Right atrium auricular region (tissue), 2 donors: ENCODE data around the gene DNM1L. TPM values are rescaled to one million over a fixed set of nuclear protein-coding genes. Genes with fewer than 3 reads are reported as not detected.
A peak's percentile ranks its signal among the peaks of the same experiment; 100 is the strongest.

ENCODE experiments used
- DNase-seq: peaks from one replicate; pipeline ENCODE4 v3.0.0-alpha.2; 2019; ENCODE audit warnings: low spot score
- H3K27ac ChIP-seq, 2 donors: fragments of 200-600 bp; sonication (generic); 1 replicate in 1 of 2; 2 replicates in 1 of 2; pipeline ENCODE4 v1.5.1; 2016 to 2019
- H3K27me3 ChIP-seq, 2 donors: fragments of 200-600 bp; sonication (generic); one replicate each; pipeline versions ENCODE4 v1.5.1 to v1.6.0; 2017 to 2019
- H3K36me3 ChIP-seq: fragments of 200-600 bp; sonication (generic); one replicate; pipeline ENCODE4 v1.5.1; 2016
- H3K4me1 ChIP-seq, 2 donors: fragments of 200-600 bp; sonication (generic); one replicate each; pipeline versions ENCODE4 v1.5.1 to v1.6.0; 2017 to 2019
- H3K4me3 ChIP-seq, 2 donors: fragments of 200-600 bp; sonication (generic); 1 replicate in 1 of 2; 2 replicates in 1 of 2; pipeline ENCODE4 v1.5.1; 2017 to 2019; ENCODE audit warnings: mild to moderate bottlenecking in 1 of 2, moderate library complexity in 1 of 2
- H3K9me3 ChIP-seq, 2 donors: fragments of 200-600 bp; sonication (generic); one replicate each; pipeline ENCODE4 v1.5.1; 2019
- CTCF ChIP-seq, 2 donors: fragments of 200-600 bp; sonication (generic); IDR thresholded peaks; one replicate each; pipeline ENCODE4 v1.5.1; 2019; ENCODE audit warnings: antibody characterized with exemption in 2 of 2
- total RNA-seq, 2 donors: library from RNA; depleted of rRNA; stranded (reverse); fragments of >200 nt; gene quantifications; one replicate each; pipeline ENCODE4 v1.1.0, GENCODE V29; 2016

Gene DNM1L
- total RNA-seq, 2 donors from 2014 or later, result 33.6 to 51.1 TPM

- Histone ChIP-seq H3K9me3 (no peaks in the 10 kb centered on the region), H3K4me1 (peaks cover 0 to 20% of the 10 kb centered on the region in 2 donors), H3K36me3 (peaks cover 16% of the 10 kb centered on the region), H3K27me3 (no peaks in the 10 kb centered on the region), H3K27ac (peak overlapping the region in 1 of 2 donors; percentile 97), H3K4me3 (no peak overlapping the region)
- no peak for TF ChIP-seq CTCF (IDR thresholded peaks at IDR 0.05)
- no peak for DNase-seq
Measured at GRCh38 chr12:32756476-32757066, 77.5 kb downstream of the DNM1L start.

DNA sequence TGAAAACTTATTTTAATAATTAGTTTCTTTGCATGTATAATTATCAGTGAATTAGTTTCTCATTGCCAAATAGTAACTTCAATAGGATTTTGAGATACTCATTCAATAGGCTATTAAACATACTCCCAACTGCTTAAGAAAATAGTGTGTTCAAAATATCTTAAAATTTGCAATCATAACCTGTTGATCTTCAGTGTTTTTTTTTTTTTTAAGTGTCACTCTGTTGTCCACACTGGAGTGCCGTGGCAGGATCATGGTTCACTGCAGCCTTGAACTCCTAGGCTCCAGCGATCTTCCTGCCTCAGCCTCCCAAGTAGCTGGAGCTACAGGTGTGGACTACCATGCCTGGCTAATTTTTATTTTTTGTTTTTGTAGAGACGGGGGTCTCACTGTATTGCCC lies 78.1 kb downstream of the DNM1L start:
- no peaks in the 10 kb centered on the region for H3K9me3 ChIP-seq
- no peak for TF ChIP-seq CTCF (IDR thresholded peaks at IDR 0.05)
- H3K4me1 ChIP-seq, result peaks cover 0 to 20% of the 10 kb centered on the region in 2 donors
- H3K27me3 ChIP-seq, result no peaks in the 10 kb centered on the region
- H3K4me3 ChIP-seq, result no peak overlapping the region
- peaks cover 10% of the 10 kb centered on the region for H3K36me3 ChIP-seq
- no peak overlapping the region for H3K27ac ChIP-seq
- no peak for DNase-seq

GRCh38 chr12:32761716-32762115 lies 82.6 kb downstream of the DNM1L start:
- no peak overlapping the region for H3K27ac ChIP-seq
- no peak for TF ChIP-seq CTCF (IDR thresholded peaks at IDR 0.05)
- H3K9me3 ChIP-seq, result no peaks in the 10 kb centered on the region
- H3K36me3 ChIP-seq, result no peaks in the 10 kb centered on the region
- H3K4me1 ChIP-seq, result no peaks in the 10 kb centered on the region
- no peaks in the 10 kb centered on the region for H3K27me3 ChIP-seq
- no peak overlapping the region for H3K4me3 ChIP-seq
- DNase-seq, result no peak

DNA sequence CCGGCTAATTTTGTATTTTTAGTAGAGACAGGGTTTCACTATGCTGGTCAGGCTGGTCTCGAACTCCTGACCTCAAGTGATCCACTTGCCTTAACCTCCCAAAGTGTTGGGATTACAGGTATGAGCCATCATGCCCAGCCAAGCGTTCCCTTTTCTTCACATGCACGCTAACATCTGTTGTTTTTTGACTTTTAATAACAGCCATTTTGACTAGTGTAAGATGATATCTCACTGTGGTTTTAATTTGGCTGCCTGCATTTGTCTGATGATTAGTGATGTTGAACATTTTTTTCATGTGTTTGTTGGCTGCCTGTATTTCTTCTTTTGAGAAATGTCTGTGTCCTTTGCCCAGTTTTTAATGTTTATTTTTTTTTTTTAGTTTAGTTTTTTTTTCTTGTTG lies 86.8 kb downstream of the DNM1L start:
- Histone ChIP-seq H3K4me1 (no peaks in the 10 kb centered on the region), H3K9me3 (no peaks in the 10 kb centered on the region), H3K27me3 (no peaks in the 10 kb centered on the region), H3K36me3 (no peaks in the 10 kb centered on the region), H3K4me3 (no peak overlapping the region), H3K27ac (no peak overlapping the region)
- no peak for TF ChIP-seq CTCF (IDR thresholded peaks at IDR 0.05)
- DNase-seq, result no peak

DNA sequence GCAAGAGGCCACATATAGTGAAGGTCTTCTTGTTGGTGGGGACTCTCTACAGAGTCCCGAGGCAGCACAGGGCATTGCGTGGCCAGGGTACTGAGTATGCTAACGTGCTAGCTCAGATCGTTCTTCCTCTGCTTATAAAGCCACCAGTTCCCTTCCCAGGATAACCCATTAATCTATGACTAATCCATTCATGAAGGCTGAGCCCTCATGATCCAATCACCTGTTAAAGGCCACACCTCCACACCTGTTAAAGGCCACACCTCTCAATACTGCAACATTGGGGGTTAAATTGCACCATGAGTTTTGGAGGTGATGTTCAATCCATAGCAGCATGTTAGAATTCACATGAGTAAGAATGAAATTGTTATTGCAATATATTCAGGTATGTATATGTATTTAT lies 89.4 kb downstream of the DNM1L start:
- H3K36me3 ChIP-seq, result no peaks in the 10 kb centered on the region

More for the DNA sequence above, 89.4 kb downstream of the DNM1L start:
- no peaks in the 10 kb centered on the region for H3K27me3 ChIP-seq
- H3K4me1 ChIP-seq, result no peaks in the 10 kb centered on the region
- no peaks in the 10 kb centered on the region for H3K9me3 ChIP-seq
- DNase-seq, result no peak
- H3K27ac ChIP-seq, result no peak overlapping the region
- no peak for TF ChIP-seq CTCF (IDR thresholded peaks at IDR 0.05)
- H3K4me3 ChIP-seq, result no peak overlapping the region
